ENCODE results near the gene TSPAN11.

The TSPAN11 gene

GRCh38 chr12:30945443-30946164 is 19.1 kb downstream of the TSPAN11 start:
- Histone ChIP-seq H3K4me1 (ENCODE audit: insufficient read depth, insufficient read length) (peaks cover 2% of the 10 kb centered on the region), H3K4me3 (ENCODE audit: insufficient read length, low read depth) (no peak overlapping the region), H3K36me3 (ENCODE audit: insufficient read depth, insufficient read length, low read length) (no peaks in the 10 kb centered on the region), H3K27me3 (ENCODE audit: insufficient read depth, insufficient read length) (no peaks in the 10 kb centered on the region), H3K9me3 (ENCODE audit: insufficient read depth, low read length) (peaks cover 8% of the 10 kb centered on the region; the same call in 1 of the 2 replicates), H3K9ac (ENCODE audit: insufficient read length, low read depth) (no peak overlapping the region)
- no peak for TF ChIP-seq YY1 (IDR thresholded peaks at IDR 0.05; ENCODE audit: insufficient read depth, insufficient read length)
- TF ChIP-seq ZNF274 (IDR thresholded peaks at IDR 0.05; ENCODE audit: low read depth, low read length), result no peak
- TF ChIP-seq SUZ12 (IDR thresholded peaks at IDR 0.05; ENCODE audit: extremely low read depth, insufficient read depth, insufficient read length), result no peak
- DNase-seq (ENCODE audit: low read depth, low spot score), result no peak

GRCh38 chr12:30952015-30952414 is 25.5 kb downstream of the TSPAN11 start:
- peak overlapping the region; percentile 54 for H3K9ac ChIP-seq (ENCODE audit: insufficient read length, low read depth)
- H3K36me3 ChIP-seq (ENCODE audit: insufficient read depth, insufficient read length, low read length), result no peaks in the 10 kb centered on the region
- no peak for DNase-seq (ENCODE audit: low read depth, low spot score)
- H3K9me3 ChIP-seq (ENCODE audit: insufficient read depth, low read length), result peaks cover 6% of the 10 kb centered on the region; the same call in 1 of the 2 replicates
- H3K4me1 ChIP-seq (ENCODE audit: insufficient read depth, insufficient read length), result peaks cover 2% of the 10 kb centered on the region
- H3K27me3 ChIP-seq (ENCODE audit: insufficient read depth, insufficient read length), result no peaks in the 10 kb centered on the region
- H3K4me3 ChIP-seq (ENCODE audit: insufficient read length, low read depth), result no peak overlapping the region
- no peak for TF ChIP-seq SUZ12 (IDR thresholded peaks at IDR 0.05; ENCODE audit: extremely low read depth, insufficient read depth, insufficient read length)
- TF ChIP-seq ZNF274 (IDR thresholded peaks at IDR 0.05; ENCODE audit: low read depth, low read length), result no peak
- no peak for TF ChIP-seq YY1 (IDR thresholded peaks at IDR 0.05; ENCODE audit: insufficient read depth, insufficient read length)

GRCh38 chr12:30953257-30953656 is 26.7 kb downstream of the TSPAN11 start:
- peaks cover 2% of the 10 kb centered on the region for H3K4me1 ChIP-seq (ENCODE audit: insufficient read depth, insufficient read length)

GRCh38 chr12:30953951-30954751 is 27.6 kb downstream of the TSPAN11 start:
- Histone ChIP-seq H3K4me3 (ENCODE audit: insufficient read length, low read depth) (no peak overlapping the region), H3K9me3 (ENCODE audit: insufficient read depth, low read length) (no peaks in the 10 kb centered on the region), H3K36me3 (ENCODE audit: insufficient read depth, insufficient read length, low read length) (no peaks in the 10 kb centered on the region), H3K9ac (ENCODE audit: insufficient read length, low read depth) (no peak overlapping the region), H3K27me3 (ENCODE audit: insufficient read depth, insufficient read length) (no peaks in the 10 kb centered on the region), H3K4me1 (ENCODE audit: insufficient read depth, insufficient read length) (peaks cover 2% of the 10 kb centered on the region)
- no peak for TF ChIP-seq YY1 (IDR thresholded peaks at IDR 0.05; ENCODE audit: insufficient read depth, insufficient read length)
- no peak for TF ChIP-seq SUZ12 (IDR thresholded peaks at IDR 0.05; ENCODE audit: extremely low read depth, insufficient read depth, insufficient read length)
- TF ChIP-seq ZNF274 (IDR thresholded peaks at IDR 0.05; ENCODE audit: low read depth, low read length), result no peak
- no peak for DNase-seq (ENCODE audit: low read depth, low spot score)

More at GRCh38 chr12:30953257-30953656, 26.7 kb downstream of the TSPAN11 start:
- Histone ChIP-seq H3K9me3 (ENCODE audit: insufficient read depth, low read length) (no peaks in the 10 kb centered on the region), H3K27me3 (ENCODE audit: insufficient read depth, insufficient read length) (no peaks in the 10 kb centered on the region), H3K4me3 (ENCODE audit: insufficient read length, low read depth) (no peak overlapping the region), H3K9ac (ENCODE audit: insufficient read length, low read depth) (no peak overlapping the region), H3K36me3 (ENCODE audit: insufficient read depth, insufficient read length, low read length) (no peaks in the 10 kb centered on the region)
- DNase-seq (ENCODE audit: low read depth, low spot score), result no peak
- TF ChIP-seq SUZ12 (IDR thresholded peaks at IDR 0.05; ENCODE audit: extremely low read depth, insufficient read depth, insufficient read length) (no peak), YY1 (IDR thresholded peaks at IDR 0.05; ENCODE audit: insufficient read depth, insufficient read length) (no peak), ZNF274 (IDR thresholded peaks at IDR 0.05; ENCODE audit: low read depth, low read length) (no peak)

GRCh38 chr12:30955214-30955613 is 28.7 kb downstream of the TSPAN11 start:
- TF ChIP-seq ZNF274 (IDR thresholded peaks at IDR 0.05; ENCODE audit: low read depth, low read length), result no peak
- TF ChIP-seq YY1 (IDR thresholded peaks at IDR 0.05; ENCODE audit: insufficient read depth, insufficient read length), result no peak
- Histone ChIP-seq H3K36me3 (ENCODE audit: insufficient read depth, insufficient read length, low read length) (no peaks in the 10 kb centered on the region), H3K4me3 (ENCODE audit: insufficient read length, low read depth) (no peak overlapping the region), H3K4me1 (ENCODE audit: insufficient read depth, insufficient read length) (no peaks in the 10 kb centered on the region), H3K9ac (ENCODE audit: insufficient read length, low read depth) (no peak overlapping the region), H3K27me3 (ENCODE audit: insufficient read depth, insufficient read length) (no peaks in the 10 kb centered on the region), H3K9me3 (ENCODE audit: insufficient read depth, low read length) (no peaks in the 10 kb centered on the region)
- DNase-seq (ENCODE audit: low read depth, low spot score), result no peak

- no peaks in the 10 kb centered on the region for H3K27me3 ChIP-seq (ENCODE audit: insufficient read depth, insufficient read length)
- H3K36me3 ChIP-seq (ENCODE audit: insufficient read depth, insufficient read length, low read length), result no peaks in the 10 kb centered on the region
- no peaks in the 10 kb centered on the region for H3K4me1 ChIP-seq (ENCODE audit: insufficient read depth, insufficient read length)
- no peak overlapping the region for H3K9ac ChIP-seq (ENCODE audit: insufficient read length, low read depth)
- no peak overlapping the region for H3K4me3 ChIP-seq (ENCODE audit: insufficient read length, low read depth)
- H3K9me3 ChIP-seq (ENCODE audit: insufficient read depth, low read length), result no peaks in the 10 kb centered on the region
- DNase-seq (ENCODE audit: low read depth, low spot score), result no peak
- TF ChIP-seq ZNF274 (IDR thresholded peaks at IDR 0.05; ENCODE audit: low read depth, low read length) (no peak), YY1 (IDR thresholded peaks at IDR 0.05; ENCODE audit: insufficient read depth, insufficient read length) (no peak), SUZ12 (IDR thresholded peaks at IDR 0.05; ENCODE audit: extremely low read depth, insufficient read depth, insufficient read length) (no peak)
Measured at GRCh38 chr12:30959110-30959710, 32.7 kb downstream of the TSPAN11 start.

GRCh38 chr12:30959778-30960177 is 33.2 kb downstream of the TSPAN11 start:
- Histone ChIP-seq H3K4me1 (ENCODE audit: insufficient read depth, insufficient read length) (no peaks in the 10 kb centered on the region), H3K9me3 (ENCODE audit: insufficient read depth, low read length) (no peaks in the 10 kb centered on the region), H3K4me3 (ENCODE audit: insufficient read length, low read depth) (no peak overlapping the region), H3K27me3 (ENCODE audit: insufficient read depth, insufficient read length) (no peaks in the 10 kb centered on the region), H3K9ac (ENCODE audit: insufficient read length, low read depth) (no peak overlapping the region), H3K36me3 (ENCODE audit: insufficient read depth, insufficient read length, low read length) (no peaks in the 10 kb centered on the region)
- no peak for DNase-seq (ENCODE audit: low read depth, low spot score)
- TF ChIP-seq ZNF274 (IDR thresholded peaks at IDR 0.05; ENCODE audit: low read depth, low read length) (no peak), YY1 (IDR thresholded peaks at IDR 0.05; ENCODE audit: insufficient read depth, insufficient read length) (no peak), SUZ12 (IDR thresholded peaks at IDR 0.05; ENCODE audit: extremely low read depth, insufficient read depth, insufficient read length) (no peak)

Measured in NT2/D1 (cell line).